GM12873 (cell line): ENCODE results near the gene RNH1.

Experiments used
- TF ChIP-seq, protein P1 (sequence below): IDR thresholded peaks from 2 replicates; pipeline ENCODE4 v1.5.1; 2012; ENCODE audit warnings: low read depth, mild to moderate bottlenecking, moderate library complexity, low read length, control low read depth; ENCODE audit not compliant: insufficient read depth; ENCODE audit errors: missing control alignments

Gene RNH1

DNA sequence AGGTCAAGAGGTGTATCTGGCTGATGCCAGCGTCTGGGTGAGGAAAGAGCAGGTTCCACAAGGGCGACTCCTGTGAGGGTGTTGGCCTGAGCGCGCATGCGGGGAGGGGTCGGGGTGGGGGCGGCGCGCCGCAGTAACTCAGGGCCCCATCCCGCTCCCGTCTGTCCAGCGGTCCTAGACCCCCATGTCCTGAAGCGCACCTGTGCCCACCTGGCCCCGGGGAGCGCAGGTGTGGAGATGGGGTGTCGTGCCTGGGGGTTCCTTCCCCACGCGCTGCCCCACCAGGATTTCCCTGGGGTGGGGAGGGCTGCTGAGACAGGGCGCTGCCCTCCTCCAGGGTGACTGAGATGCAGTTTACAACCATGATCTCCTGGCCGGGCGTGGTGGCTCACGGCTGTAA, 20.9 kb downstream of the RNH1 start:
- TF ChIP-seq, protein P1, sequence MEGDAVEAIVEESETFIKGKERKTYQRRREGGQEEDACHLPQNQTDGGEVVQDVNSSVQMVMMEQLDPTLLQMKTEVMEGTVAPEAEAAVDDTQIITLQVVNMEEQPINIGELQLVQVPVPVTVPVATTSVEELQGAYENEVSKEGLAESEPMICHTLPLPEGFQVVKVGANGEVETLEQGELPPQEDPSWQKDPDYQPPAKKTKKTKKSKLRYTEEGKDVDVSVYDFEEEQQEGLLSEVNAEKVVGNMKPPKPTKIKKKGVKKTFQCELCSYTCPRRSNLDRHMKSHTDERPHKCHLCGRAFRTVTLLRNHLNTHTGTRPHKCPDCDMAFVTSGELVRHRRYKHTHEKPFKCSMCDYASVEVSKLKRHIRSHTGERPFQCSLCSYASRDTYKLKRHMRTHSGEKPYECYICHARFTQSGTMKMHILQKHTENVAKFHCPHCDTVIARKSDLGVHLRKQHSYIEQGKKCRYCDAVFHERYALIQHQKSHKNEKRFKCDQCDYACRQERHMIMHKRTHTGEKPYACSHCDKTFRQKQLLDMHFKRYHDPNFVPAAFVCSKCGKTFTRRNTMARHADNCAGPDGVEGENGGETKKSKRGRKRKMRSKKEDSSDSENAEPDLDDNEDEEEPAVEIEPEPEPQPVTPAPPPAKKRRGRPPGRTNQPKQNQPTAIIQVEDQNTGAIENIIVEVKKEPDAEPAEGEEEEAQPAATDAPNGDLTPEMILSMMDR = no peak

DNA sequence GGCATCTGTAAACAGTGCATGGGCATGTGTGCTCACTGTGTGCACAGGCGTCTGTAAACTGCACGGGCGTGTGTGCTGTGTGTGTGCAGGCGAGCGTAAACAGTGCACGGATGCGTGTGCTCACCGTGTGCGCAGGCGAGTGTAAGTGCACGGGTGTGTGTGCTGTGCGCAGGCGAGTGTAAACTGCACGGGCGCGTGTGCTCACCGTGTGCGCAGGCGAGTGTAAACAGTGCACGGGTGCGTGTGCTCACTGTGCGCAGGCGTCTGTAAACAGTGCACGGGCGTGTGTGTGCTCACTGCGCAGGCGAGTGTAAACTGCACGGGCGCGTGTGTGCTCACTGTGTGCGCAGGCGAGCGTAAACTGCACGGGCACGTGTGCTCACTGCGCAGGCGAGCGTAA, 22.4 kb downstream of the RNH1 start:
- TF ChIP-seq, protein P1 = no peak

GRCh38 chr11:479311-479710, 27.7 kb downstream of the RNH1 start:
- TF ChIP-seq, protein P1 = no peak

DNA sequence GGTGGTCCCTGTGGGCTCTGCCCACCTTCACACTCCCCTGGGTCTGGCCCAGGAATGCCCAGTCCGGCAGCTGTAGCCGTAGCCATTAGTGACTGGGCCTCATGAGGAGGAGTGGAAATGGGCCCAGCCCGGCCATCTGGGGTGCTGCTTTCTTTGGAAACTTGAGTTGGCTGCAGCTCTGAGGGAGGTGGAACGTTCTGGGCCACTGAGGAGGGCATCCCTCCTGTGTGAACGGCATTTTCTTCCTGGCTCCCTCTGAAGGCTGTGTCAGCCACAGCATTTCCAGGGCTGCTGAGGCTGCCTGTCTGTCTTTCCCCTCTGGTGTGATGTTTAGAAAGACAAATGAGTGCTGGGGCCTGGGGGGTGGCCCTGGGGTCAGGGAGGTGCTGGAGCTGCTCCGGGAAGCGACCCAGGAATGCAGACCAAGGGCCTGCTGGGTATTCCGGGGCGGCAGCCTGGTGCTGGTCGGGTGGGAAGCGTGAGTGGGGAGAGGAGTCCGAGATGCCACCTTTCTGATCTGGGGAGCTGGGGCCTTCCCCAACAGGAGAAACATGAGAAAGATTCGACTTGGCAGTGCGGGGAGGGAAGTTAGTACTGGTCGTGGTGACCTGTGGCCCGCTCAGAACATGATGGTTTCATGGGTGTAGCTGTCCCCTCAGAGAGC, 29.9 kb downstream of the RNH1 start:
- TF ChIP-seq, protein P1 = no peak

- TF ChIP-seq, protein P1 = no peak
Observed at GRCh38 chr11:476416-476815, 30.6 kb downstream of the RNH1 start.

DNA sequence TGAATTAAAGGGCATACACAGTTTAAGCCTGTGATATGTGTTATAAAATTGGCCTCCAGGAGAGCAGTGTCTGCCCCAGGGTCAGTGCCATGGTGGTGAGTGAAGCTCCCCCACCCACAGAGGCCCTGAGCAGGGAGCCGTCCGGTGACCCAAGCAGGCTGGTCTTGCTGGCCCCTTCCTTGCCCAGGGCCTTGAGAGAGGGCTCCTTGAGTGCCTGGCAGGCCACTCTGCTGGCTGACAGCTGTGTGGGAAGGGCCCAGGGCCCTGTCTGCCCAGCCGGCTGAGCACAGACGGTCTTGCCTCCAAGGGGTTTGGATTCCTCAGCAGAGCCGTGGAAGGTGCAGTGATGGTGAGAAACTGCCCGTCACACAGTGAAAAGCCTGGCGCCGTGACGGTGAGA, 31.1 kb downstream of the RNH1 start:
- TF ChIP-seq, protein P1 = no peak

GRCh38 chr11:474914-475506, 32.0 kb downstream of the RNH1 start:
- TF ChIP-seq, protein P1 = no peak
